Tibial artery (tissue), 4 donors: ENCODE data around the gene TBC1D1.

Source experiments
- DNase-seq, 2 donors: peaks; one replicate each; pipeline ENCODE4 v3.0.0-alpha.2; 2019
- H3K27ac ChIP-seq, 2 donors: fragments of 200-600 bp; sonication (generic) in 1 of 2; 1 replicate in 1 of 2; 2 replicates in 1 of 2; pipeline ENCODE4 v1.5.1; 2018 to 2019; ENCODE audit warnings: mild to moderate bottlenecking in 1 of 2
- H3K27me3 ChIP-seq, 2 donors: fragments of 200-600 bp; sonication (generic) in 1 of 2; one replicate each; pipeline versions ENCODE4 v1.5.1 to v1.6.0; 2016 to 2019
- H3K36me3 ChIP-seq, 3 donors: fragments of 200-600 bp; sonication (generic) in 2 of 3; one replicate each; pipeline ENCODE4 v1.5.1; 2016 to 2019; ENCODE audit warnings: mild to moderate bottlenecking in 2 of 3
- H3K4me1 ChIP-seq, 4 donors: fragments of 200-600 bp; sonication (generic) in 2 of 4; 1 replicate in 3 of 4; 2 replicates in 1 of 4; pipeline ENCODE4 v1.5.1; 2016 to 2019
- H3K4me3 ChIP-seq, 2 donors: fragments of 200-600 bp; sonication (generic) in 1 of 2; 1 replicate in 1 of 2; 2 replicates in 1 of 2; pipeline ENCODE4 v1.5.1; 2018 to 2019; ENCODE audit warnings: mild to moderate bottlenecking in 2 of 2
- H3K9me3 ChIP-seq, 3 donors: fragments of 200-600 bp; sonication (generic) in 1 of 3; one replicate each; pipeline ENCODE4 v1.5.1; 2016 to 2019
- CTCF ChIP-seq, 2 experiments: fragments of 200-600 bp in 1 of 2; fragments of 450-650 bp in 1 of 2; IDR thresholded peaks; one replicate each; pipeline ENCODE4 v1.5.1; 2017 to 2019; ENCODE audit warnings: antibody characterized with exemption in 2 of 2, mild to moderate bottlenecking in 1 of 2, moderate library complexity in 1 of 2
- intact Hi-C: fragments of 100-400 bp; cut with DNase I; formaldehyde crosslinking; loops from one replicate; pipeline ENCODE4 v1.15.0; 2023; ENCODE audit warnings: low total_unique reads

The TBC1D1 gene

GRCh38 chr4:38166768-38167167, 275.9 kb downstream of the TBC1D1 start:
- no peak for DNase-seq
- H3K27ac ChIP-seq, result no peak overlapping the region
- intact Hi-C loops, result no loop called here
- H3K9me3 ChIP-seq, result peaks cover 0 to 5% (median 0%) of the 10 kb centered on the region in 3 donors
- H3K27me3 ChIP-seq, result no peaks in the 10 kb centered on the region
- no peaks in the 10 kb centered on the region for H3K36me3 ChIP-seq
- no peak overlapping the region for H3K4me3 ChIP-seq
- no peaks in the 10 kb centered on the region for H3K4me1 ChIP-seq
- TF ChIP-seq CTCF (IDR thresholded peaks at IDR 0.05), result no peak

- no peaks in the 10 kb centered on the region for H3K4me1 ChIP-seq
- H3K36me3 ChIP-seq, result no peaks in the 10 kb centered on the region
- no peak overlapping the region for H3K4me3 ChIP-seq
- H3K27ac ChIP-seq, result no peak overlapping the region
- H3K27me3 ChIP-seq, result no peaks in the 10 kb centered on the region
- DNase-seq, result no peak
- intact Hi-C loops, result no loop called here
- peaks cover 0 to 5% (median 0%) of the 10 kb centered on the region in 3 donors for H3K9me3 ChIP-seq
- no peak for TF ChIP-seq CTCF (IDR thresholded peaks at IDR 0.05)
Measured at GRCh38 chr4:38167973-38168372, 277.1 kb downstream of the TBC1D1 start.

GRCh38 chr4:38169524-38169923, 278.6 kb downstream of the TBC1D1 start:
- no peak for TF ChIP-seq CTCF (IDR thresholded peaks at IDR 0.05)
- H3K27ac ChIP-seq, result no peak overlapping the region
- no peaks in the 10 kb centered on the region for H3K27me3 ChIP-seq
- H3K9me3 ChIP-seq, result peaks cover 0 to under 1% (median 0%) of the 10 kb centered on the region in 3 donors
- no peak for DNase-seq
- no peaks in the 10 kb centered on the region for H3K4me1 ChIP-seq
- no peaks in the 10 kb centered on the region for H3K36me3 ChIP-seq
- H3K4me3 ChIP-seq, result no peak overlapping the region
- intact Hi-C loops, result no loop called here

- H3K27ac ChIP-seq, result no peak overlapping the region
Measured at GRCh38 chr4:38170338-38171169, 279.7 kb downstream of the TBC1D1 start.

GRCh38 chr4:38172078-38172477, 281.2 kb downstream of the TBC1D1 start:
- no peak for TF ChIP-seq CTCF (IDR thresholded peaks at IDR 0.05)

More at GRCh38 chr4:38170338-38171169, 279.7 kb downstream of the TBC1D1 start:
- Histone ChIP-seq H3K9me3 (no peaks in the 10 kb centered on the region), H3K27me3 (no peaks in the 10 kb centered on the region), H3K36me3 (no peaks in the 10 kb centered on the region), H3K4me1 (no peaks in the 10 kb centered on the region), H3K4me3 (no peak overlapping the region)
- intact Hi-C loops, result no loop called here
- no peak for DNase-seq
- TF ChIP-seq CTCF (IDR thresholded peaks at IDR 0.05), result no peak

More at GRCh38 chr4:38172078-38172477, 281.2 kb downstream of the TBC1D1 start:
- Histone ChIP-seq H3K9me3 (no peaks in the 10 kb centered on the region), H3K4me1 (no peaks in the 10 kb centered on the region), H3K4me3 (no peak overlapping the region), H3K27ac (no peak overlapping the region), H3K36me3 (no peaks in the 10 kb centered on the region), H3K27me3 (no peaks in the 10 kb centered on the region)
- DNase-seq, result no peak
- intact Hi-C loops, result no loop called here
